Body of pancreas (tissue), 4 donors: ENCODE results near the gene POU1F1.

Experiments
- CTCF ChIP-seq, 7 experiments: fragments of 450-650 bp in 4 of 7; fragments of 200-600 bp in 3 of 7; sonication (generic) in 3 of 7; IDR thresholded peaks; one replicate each; pipeline ENCODE4 v1.5.1; 2016 to 2019; ENCODE audit warnings: antibody characterized with exemption in 7 of 7
- POLR2A ChIP-seq, 3 donors: fragments of 450-650 bp; IDR thresholded peaks; one replicate each; pipeline ENCODE4 v1.6.1; 2016; ENCODE audit warnings: antibody characterized with exemption in 3 of 3, mild to moderate bottlenecking in 2 of 3

- TF ChIP-seq CTCF (IDR thresholded peaks at IDR 0.05), result no peak
- no peak for TF ChIP-seq POLR2A (IDR thresholded peaks at IDR 0.05)
These were observed 41.4 kb upstream of the POU1F1 start for GRCh38 chr3:87317779-87318178.
